WI38 (cell line): Measurements from ENCODE around the gene PRPF18.

Source experiments
- H3K4me3 ChIP-seq: 2 replicates; pipeline ENCODE4 v1.5.1; 2011; ENCODE audit warnings: low read depth, mild to moderate bottlenecking, control low read depth, low read length
- TF ChIP-seq, protein P1 (sequence below): IDR thresholded peaks from 2 replicates; pipeline ENCODE4 v1.5.1; 2012; ENCODE audit warnings: low read depth, mild to moderate bottlenecking, control low read depth, low read length

PRPF18 gene

DNA sequence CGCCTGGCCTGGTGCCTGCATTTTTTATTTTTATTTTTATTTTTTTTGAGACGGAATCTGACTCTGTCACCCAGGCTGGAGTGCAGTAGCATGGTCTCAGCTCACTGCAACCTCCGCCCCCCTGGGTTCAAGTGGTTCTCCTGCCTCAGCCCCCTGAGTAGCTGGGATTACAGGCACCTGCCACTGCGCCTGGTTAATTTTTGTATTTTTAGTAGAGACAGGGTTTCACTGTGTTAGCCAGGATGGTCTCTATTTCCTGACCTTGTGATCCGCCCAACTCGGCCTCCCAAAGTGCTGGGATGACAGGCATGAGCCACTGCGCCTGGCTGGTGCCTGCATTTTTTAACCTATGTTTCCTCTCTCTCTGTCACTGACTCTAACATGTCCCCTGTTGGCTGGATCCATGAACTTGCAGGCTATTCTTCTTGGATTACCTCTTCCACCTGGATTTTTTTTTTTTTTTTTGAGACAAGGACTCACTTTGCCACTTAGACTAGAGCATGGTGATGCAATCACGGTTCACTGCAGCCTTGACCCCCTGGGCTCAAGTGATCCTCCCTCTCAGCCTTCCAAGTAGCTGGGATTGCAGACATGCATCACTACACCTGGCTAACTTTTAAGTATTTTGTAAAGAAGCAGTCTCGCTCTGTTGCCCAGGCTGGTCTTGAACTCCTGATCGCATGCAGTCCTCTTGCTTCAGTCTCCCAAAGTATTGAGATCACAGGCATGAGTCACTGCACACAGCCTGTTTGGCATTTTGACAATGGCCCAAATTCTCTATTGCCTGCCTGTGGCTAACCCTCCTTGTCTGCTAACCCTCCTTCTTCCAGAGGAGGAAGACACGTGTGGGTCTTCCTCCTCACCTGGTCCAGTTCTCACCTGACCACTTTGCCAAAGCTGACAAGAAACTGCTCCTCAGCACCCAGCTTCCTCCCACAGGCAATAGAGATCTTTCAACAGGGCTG lies 23.0 kb upstream of the PRPF18 start:
- no peak overlapping the region for H3K4me3 ChIP-seq
- TF ChIP-seq, protein P1, sequence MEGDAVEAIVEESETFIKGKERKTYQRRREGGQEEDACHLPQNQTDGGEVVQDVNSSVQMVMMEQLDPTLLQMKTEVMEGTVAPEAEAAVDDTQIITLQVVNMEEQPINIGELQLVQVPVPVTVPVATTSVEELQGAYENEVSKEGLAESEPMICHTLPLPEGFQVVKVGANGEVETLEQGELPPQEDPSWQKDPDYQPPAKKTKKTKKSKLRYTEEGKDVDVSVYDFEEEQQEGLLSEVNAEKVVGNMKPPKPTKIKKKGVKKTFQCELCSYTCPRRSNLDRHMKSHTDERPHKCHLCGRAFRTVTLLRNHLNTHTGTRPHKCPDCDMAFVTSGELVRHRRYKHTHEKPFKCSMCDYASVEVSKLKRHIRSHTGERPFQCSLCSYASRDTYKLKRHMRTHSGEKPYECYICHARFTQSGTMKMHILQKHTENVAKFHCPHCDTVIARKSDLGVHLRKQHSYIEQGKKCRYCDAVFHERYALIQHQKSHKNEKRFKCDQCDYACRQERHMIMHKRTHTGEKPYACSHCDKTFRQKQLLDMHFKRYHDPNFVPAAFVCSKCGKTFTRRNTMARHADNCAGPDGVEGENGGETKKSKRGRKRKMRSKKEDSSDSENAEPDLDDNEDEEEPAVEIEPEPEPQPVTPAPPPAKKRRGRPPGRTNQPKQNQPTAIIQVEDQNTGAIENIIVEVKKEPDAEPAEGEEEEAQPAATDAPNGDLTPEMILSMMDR, result no peak

DNA sequence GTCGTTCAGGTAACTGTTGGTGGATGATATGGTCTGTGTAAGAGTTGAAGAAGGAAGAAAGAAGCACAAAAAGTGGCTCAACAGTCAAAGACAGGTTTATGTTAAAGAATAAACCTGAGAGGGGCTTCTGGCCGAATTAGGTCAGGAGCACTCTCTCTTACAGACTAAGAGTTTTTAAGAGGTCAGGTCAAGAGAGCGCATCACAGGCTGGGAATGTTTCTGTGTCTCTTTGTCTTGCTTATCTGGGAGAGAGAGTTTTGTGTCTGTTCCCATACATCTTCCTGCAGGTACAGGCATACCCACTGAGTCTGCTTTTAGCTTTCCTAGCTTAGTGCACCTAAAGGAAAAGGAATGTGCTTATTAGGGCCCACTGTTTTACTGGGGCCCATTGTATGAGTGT lies 22.2 kb upstream of the PRPF18 start:
- TF ChIP-seq, protein P1, result no peak
- no peak overlapping the region for H3K4me3 ChIP-seq

DNA sequence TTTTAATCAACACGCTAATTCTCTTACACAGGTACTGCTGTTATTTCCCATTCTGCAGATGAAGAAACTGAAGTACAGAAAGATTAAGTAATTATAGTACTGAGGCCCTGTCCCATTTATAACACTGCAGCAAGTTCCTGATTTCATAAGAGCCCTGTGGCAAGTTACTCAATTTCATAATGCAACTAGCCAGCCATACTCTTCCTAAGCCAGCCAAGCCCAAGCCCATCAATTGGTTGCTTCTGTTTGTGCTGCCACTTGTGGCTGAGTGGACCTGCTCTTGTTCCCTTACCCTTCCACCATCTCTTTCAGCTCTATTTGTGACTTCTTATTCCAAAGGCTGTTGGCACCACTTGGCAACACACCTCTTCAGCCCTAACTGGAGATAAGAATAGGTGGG lies 19.7 kb upstream of the PRPF18 start:
- TF ChIP-seq, protein P1, result no peak
- no peak overlapping the region for H3K4me3 ChIP-seq

DNA sequence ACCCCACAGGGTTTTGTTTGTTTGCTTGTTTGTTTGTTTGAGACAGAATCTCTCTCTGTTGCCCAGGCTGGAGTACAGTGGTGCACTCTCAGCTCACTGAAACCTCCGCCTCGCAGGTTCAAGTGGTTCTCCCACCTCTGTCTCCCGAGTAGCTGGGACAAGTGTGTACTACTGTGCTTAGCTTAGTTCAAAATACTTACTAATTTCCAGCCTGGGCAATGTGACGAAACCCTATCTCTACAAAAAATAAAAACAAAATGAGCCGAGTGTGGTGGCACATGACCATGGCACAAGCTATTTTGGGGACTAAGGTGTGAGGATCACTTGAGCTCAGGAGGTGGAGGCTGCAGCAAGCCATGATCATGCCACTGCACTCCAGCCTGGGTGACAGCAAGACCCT lies 15.2 kb upstream of the PRPF18 start:
- H3K4me3 ChIP-seq, result no peak overlapping the region
- TF ChIP-seq, protein P1, result no peak

DNA sequence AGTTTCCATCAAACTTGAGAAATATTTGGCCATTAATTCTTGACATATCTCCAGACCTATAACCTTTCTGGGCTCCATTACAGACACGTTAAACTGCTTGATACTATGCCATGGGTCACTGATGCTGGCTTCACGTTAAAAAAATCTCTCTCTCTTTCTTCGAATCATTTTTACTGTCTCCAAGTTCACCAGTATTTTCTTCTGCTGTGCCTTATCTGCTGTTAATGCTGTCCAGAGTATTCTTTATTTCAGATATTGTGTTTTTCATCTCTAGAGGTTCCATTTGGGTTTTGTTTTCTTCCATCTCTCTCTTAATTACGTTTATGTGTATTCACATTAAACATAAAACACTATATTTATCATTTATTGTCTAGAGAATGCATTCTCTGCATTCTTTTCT lies 12.8 kb upstream of the PRPF18 start:
- TF ChIP-seq, protein P1, result no peak
- H3K4me3 ChIP-seq, result no peak overlapping the region

GRCh38 chr10:13585195-13585751 lies 1.5 kb upstream of the PRPF18 start:
- TF ChIP-seq, protein P1, result no peak
- H3K4me3 ChIP-seq, result no peak overlapping the region

- TF ChIP-seq, protein P1, result no peak
- no peak overlapping the region for H3K4me3 ChIP-seq
Measured at GRCh38 chr10:13585943-13586342, 822 bp upstream of the PRPF18 start.
